ENCODE measurements around the gene PLPPR3. TPM values are rescaled to one million over a fixed set of nuclear protein-coding genes. Genes with fewer than 3 reads are reported as not detected.
A peak's percentile ranks its signal among the peaks of the same experiment; 100 is the strongest.

Gene PLPPR3
- total and polyA plus RNA-seq, 9 of the 15 experiments (the other 6 are each of a cell fraction or from before 2014, with no cell fraction given) = 0.01 to 48.2 (median 8.6) TPM

DNA sequence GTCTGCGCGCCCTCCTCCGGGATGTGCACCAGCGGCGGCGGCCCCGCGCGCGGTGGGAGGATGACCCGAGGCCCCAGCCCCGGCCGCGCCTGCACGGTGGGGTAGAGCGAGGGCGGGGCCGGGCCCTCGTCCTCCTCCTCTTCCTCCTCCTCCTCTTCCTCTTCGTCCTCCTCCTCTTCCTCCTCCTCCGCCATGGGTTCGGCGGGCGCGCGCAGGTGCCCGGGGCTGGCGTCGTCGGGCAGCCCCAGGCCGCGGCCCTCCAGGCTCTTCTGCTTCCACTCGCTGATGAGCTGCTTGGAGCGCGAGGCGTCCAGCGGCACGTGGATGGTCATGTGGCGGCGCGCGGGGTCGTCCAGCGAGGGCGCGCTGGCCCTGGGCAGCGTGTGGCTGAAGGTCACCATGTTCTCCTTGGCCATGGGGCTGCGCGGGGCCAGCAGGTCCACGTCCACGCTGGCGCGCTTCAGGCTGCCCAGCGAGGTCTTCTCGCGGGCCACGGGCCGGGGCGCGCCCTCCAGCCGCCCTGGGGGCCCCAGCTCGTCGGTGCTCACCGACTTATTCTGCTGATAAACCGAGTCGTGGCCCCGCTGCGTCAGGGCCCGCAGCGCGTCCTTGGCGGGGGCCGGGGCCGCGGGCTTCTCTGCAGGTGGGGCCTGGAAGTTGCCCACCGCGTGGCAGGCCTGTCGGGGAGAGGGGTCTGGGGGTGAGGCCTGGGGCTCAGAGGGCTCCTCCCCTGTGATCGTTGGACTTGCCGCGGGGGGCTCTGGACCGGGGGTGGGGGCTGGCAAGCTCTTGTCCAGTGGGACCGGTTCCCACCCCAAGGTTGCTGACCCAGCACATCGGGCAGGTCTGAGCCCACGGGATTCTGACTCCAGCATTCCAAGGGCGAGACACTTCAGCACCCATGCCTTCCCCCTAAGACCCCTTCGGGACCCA is 8.3 kb downstream of the PLPPR3 start (continued):
- no peak for TF ChIP-seq ZNF143 (CRISPR knock-in tag; IDR thresholded peaks at IDR 0.05)
- TF ChIP-seq NCOA6 (IDR thresholded peaks at IDR 0.05) = no peak

DNA sequence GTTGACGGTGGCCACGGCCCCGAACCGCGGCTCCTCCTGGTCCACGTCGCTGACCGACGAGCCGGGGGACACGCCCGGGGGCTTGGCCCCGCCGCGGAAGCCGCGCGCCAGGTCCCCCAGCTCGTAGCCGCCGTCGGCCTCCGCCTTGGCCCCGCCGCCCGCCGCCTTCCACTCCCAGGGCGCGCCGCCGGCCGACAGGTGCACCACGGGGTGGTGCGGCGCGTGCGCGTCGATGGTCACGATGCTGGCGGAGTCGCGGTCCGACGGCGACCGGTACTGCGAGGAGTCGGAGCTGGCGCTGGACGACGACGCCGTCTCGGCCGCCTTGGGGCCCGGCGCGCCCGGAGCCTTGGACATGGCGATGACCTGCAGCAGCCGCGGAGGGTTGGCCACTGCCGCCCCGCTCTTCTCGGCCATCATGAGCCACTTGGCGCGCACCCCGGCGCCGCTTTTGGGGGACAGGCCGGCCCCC is 9.0 kb downstream of the PLPPR3 start:
- Histone ChIP-seq H3K4me2 (ENCODE audit: insufficient read depth, low read length) (no peak overlapping the region), H3K27me3 (ENCODE audit: control insufficient read depth in 2 of 2, insufficient read depth in 2 of 2, low read length in 2 of 2) (no peaks in the 10 kb centered on the region), H3K9me3 (replicated peaks; ENCODE audit: control insufficient read depth, insufficient read depth, low read depth, low read length) (peaks cover 3% of the 10 kb centered on the region), H3K4me3 (no peak overlapping the region), H2AFZ (ENCODE audit: low read depth, low read length) (no peak overlapping the region), H3K27ac (ENCODE audit: extremely low read depth, low read depth, low read length) (no peak overlapping the region), H4K20me1 (replicated peaks; ENCODE audit: control insufficient read depth, insufficient read depth, low read length) (no peaks in the 10 kb centered on the region), H3K36me3 (ENCODE audit: control insufficient read depth, insufficient read depth, low read length) (peaks cover 74% of the 10 kb centered on the region), H3K4me1 (replicated peaks in 1 of 2; ENCODE audit: control insufficient read depth in 2 of 2, insufficient read depth in 2 of 2, low read length in 2 of 2) (peaks cover 0 to 41% of the 10 kb centered on the region in 2 experiments; a peak in 2 of 5 replicates), H3K9me1 (ENCODE audit: control insufficient read depth, insufficient read depth, low read length) (no peaks in the 10 kb centered on the region), H3K9ac (ENCODE audit: insufficient read depth in 1 of 2, low read depth in 2 of 2, low read length in 2 of 2) (no peak overlapping the region), H3K79me2 (ENCODE audit: control insufficient read depth, insufficient read depth, low read length) (peaks cover 13% of the 10 kb centered on the region)
- TF ChIP-seq CCNT2 (IDR thresholded peaks at IDR 0.05; ENCODE audit: borderline replicate concordance, extremely low read depth, insufficient read length, low read depth, low read length) (peak; percentile 79), MEF2D (tag; conservative IDR thresholded peaks at IDR 0.05; ENCODE audit: low read depth) (no peak), COPS2 (conservative IDR thresholded peaks at IDR 0.05) (no peak), RBM22 (IDR thresholded peaks at IDR 0.05; ENCODE audit: low read depth, low read length, poor library complexity, severe bottlenecking) (peak; percentile 86), FIP1L1 (IDR thresholded peaks at IDR 0.05; ENCODE audit: low read depth, low read length, poor library complexity, severe bottlenecking) (peak; percentile 89), ZFP36 (IDR thresholded peaks at IDR 0.05; ENCODE audit: low read depth, low read length, partially characterized antibody) (no peak), ZNF583 (CRISPR knock-in tag; IDR thresholded peaks at IDR 0.05) (no peak), SIRT6 (IDR thresholded peaks at IDR 0.05; ENCODE audit: low read depth, low read length) (peak; percentile 48), PTBP1 (IDR thresholded peaks at IDR 0.05; ENCODE audit: low read depth, low read length) (0 out of 2 replicates have a peak, but pooled peaks have one; percentile 16), HMGN3 (IDR thresholded peaks at IDR 0.05; ENCODE audit: borderline replicate concordance, extremely low read depth, insufficient read length, low read depth, low read length) (peak; percentile 15)
- TF ChIP-seq, protein P1, sequence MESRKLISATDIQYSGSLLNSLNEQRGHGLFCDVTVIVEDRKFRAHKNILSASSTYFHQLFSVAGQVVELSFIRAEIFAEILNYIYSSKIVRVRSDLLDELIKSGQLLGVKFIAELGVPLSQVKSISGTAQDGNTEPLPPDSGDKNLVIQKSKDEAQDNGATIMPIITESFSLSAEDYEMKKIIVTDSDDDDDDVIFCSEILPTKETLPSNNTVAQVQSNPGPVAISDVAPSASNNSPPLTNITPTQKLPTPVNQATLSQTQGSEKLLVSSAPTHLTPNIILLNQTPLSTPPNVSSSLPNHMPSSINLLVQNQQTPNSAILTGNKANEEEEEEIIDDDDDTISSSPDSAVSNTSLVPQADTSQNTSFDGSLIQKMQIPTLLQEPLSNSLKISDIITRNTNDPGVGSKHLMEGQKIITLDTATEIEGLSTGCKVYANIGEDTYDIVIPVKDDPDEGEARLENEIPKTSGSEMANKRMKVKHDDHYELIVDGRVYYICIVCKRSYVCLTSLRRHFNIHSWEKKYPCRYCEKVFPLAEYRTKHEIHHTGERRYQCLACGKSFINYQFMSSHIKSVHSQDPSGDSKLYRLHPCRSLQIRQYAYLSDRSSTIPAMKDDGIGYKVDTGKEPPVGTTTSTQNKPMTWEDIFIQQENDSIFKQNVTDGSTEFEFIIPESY (CRISPR knock-in tag; IDR thresholded peaks at IDR 0.05) = peak; percentile 88
- TF ChIP-seq, protein P2, sequence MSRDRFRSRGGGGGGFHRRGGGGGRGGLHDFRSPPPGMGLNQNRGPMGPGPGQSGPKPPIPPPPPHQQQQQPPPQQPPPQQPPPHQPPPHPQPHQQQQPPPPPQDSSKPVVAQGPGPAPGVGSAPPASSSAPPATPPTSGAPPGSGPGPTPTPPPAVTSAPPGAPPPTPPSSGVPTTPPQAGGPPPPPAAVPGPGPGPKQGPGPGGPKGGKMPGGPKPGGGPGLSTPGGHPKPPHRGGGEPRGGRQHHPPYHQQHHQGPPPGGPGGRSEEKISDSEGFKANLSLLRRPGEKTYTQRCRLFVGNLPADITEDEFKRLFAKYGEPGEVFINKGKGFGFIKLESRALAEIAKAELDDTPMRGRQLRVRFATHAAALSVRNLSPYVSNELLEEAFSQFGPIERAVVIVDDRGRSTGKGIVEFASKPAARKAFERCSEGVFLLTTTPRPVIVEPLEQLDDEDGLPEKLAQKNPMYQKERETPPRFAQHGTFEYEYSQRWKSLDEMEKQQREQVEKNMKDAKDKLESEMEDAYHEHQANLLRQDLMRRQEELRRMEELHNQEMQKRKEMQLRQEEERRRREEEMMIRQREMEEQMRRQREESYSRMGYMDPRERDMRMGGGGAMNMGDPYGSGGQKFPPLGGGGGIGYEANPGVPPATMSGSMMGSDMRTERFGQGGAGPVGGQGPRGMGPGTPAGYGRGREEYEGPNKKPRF (IDR thresholded peaks at IDR 0.05; ENCODE audit: low read depth, low read length) = peak; percentile 69; the same call in 1 of the 2 replicates
- DNase-seq (ENCODE audit: extremely low read depth in 1 of 4, low spot score in 3 of 4) = peak in 1 of 4 experiments; percentile 18
- 90% methylated on average over 2 of the region's 72 CpGs for WGBS (ENCODE audit: insufficient coverage, low coverage, missing lambda C conversion rate)
- intact Hi-C loops (cut with micrococcal nuclease) = no loop called here
- in situ Hi-C loops (cut with MboI) = no loop called here
- FAIRE-seq = no peak
- ATAC-seq = no peak; the same call in 2 of the 3 replicates
- ChIA-PET CTCF (ENCODE audit: low intra/inter-chr PET ratio) (no interaction called here), POLR2A (interaction anchor here (0.6 to 2.2 kb wide), 2 partner anchors 11 to 14 kb away, joined by 3 to 11 read pairs; no protein-coding TSS in a partner anchor)
- no TSS peak for BruUV-seq (replicated peaks)

All from K562 (cell line).